H1 (cell line): Measurements from ENCODE around the gene SMPX. TPM values are rescaled to one million over a fixed set of nuclear protein-coding genes. Genes with fewer than 3 reads are reported as not detected.

Experiments
- CTCF ChIA-PET: fragments of 300-600 bp; sonication (Branson Sonifier 250); formaldehyde crosslinking; loops from one replicate; lab custom pipeline; 2021; ENCODE audit not compliant: partially characterized antibody; lab: Charles Lee
- POLR2A ChIA-PET: fragments of 300-600 bp; sonication (Branson Sonifier 250); formaldehyde crosslinking; loops from one replicate; lab custom pipeline; 2021; ENCODE audit warnings: inconsistent platforms; ENCODE audit not compliant: partially characterized antibody; lab: Charles Lee
- DNase-seq, 2 experiments: peaks; one replicate each; pipeline versions ENCODE4 v3.0.0 to v3.0.0-alpha.2; 2010 to 2022; ENCODE audit warnings: low spot score in 2 of 2, low read depth in 1 of 2, mixed read lengths in 1 of 2
- FAIRE-seq: peaks from 2 replicates; lab custom pipeline; 2011; peaks lifted over from hg19 to GRCh38; lab: Jason Lieb, UNC
- H2AFZ ChIP-seq: 2 replicates; pipeline ENCODE4 v1.8.1; 2012; ENCODE audit warnings: low read length, inconsistent platforms
- H2AK5ac ChIP-seq: 2 replicates; pipeline ENCODE4 v1.6.1; 2013; ENCODE audit warnings: low read depth, low read length
- H2BK120ac ChIP-seq: replicated peaks from 2 replicates; pipeline ENCODE3; 2013; ENCODE audit warnings: low read depth, low read length, inconsistent platforms
- H2BK12ac ChIP-seq: 2 replicates; pipeline ENCODE4 v1.6.1; 2013; ENCODE audit warnings: low read depth, low read length
- H2BK15ac ChIP-seq: 2 replicates; pipeline ENCODE4 v1.6.1; 2013; ENCODE audit warnings: low read length
- H2BK20ac ChIP-seq: 2 replicates; pipeline ENCODE4 v1.6.1; 2013; ENCODE audit warnings: low read length
- H2BK5ac ChIP-seq: 2 replicates; pipeline ENCODE4 v1.6.1; 2013; ENCODE audit warnings: low read depth, low read length
- H3K14ac ChIP-seq: 2 replicates; pipeline ENCODE4 v1.6.1; 2013; ENCODE audit warnings: inconsistent platforms; ENCODE audit not compliant: insufficient read length
- H3K18ac ChIP-seq: 2 replicates; pipeline ENCODE4 v1.6.1; 2013; ENCODE audit warnings: low read length; ENCODE audit errors: extremely low read depth
- H3K23ac ChIP-seq: 2 replicates; pipeline ENCODE4 v1.6.1; 2013; ENCODE audit warnings: inconsistent platforms; ENCODE audit not compliant: insufficient read length
- H3K23me2 ChIP-seq: 2 replicates; pipeline ENCODE4 v1.6.1; 2013; ENCODE audit warnings: low read depth, low read length
- H3K27ac ChIP-seq: 2 replicates; pipeline ENCODE4 v1.6.1; 2011; ENCODE audit warnings: low read depth, low read length, inconsistent platforms
- H3K27me3 ChIP-seq, 4 experiments: replicated peaks in 1 of 4; 1 replicate in 1 of 4; 2 replicates in 3 of 4; pipeline versions ENCODE4 v1.6.1 to v1.8.1; 2011 to 2013; ENCODE audit warnings: low read length in 3 of 4, mild to moderate bottlenecking in 3 of 4, inconsistent platforms in 2 of 4, mixed read lengths in 2 of 4, moderate library complexity in 1 of 4; ENCODE audit not compliant: control insufficient read depth in 3 of 4, insufficient read depth in 3 of 4; ENCODE audit errors: extremely low read depth in 1 of 4
- H3K36me3 ChIP-seq, 4 experiments: 2 replicates each; pipeline versions ENCODE4 v1.6.1 to v1.8.1; 2011 to 2013; ENCODE audit warnings: mild to moderate bottlenecking in 4 of 4, low read length in 3 of 4, moderate library complexity in 2 of 4, control low read depth in 1 of 4, inconsistent platforms in 1 of 4; ENCODE audit not compliant: insufficient read depth in 4 of 4, control insufficient read depth in 2 of 4
- H3K4ac ChIP-seq: replicated peaks from 2 replicates; pipeline ENCODE3; 2013; ENCODE audit warnings: low read length, low read depth, mixed read lengths, inconsistent platforms; ENCODE audit not compliant: insufficient read length
- H3K4me1 ChIP-seq, 4 experiments: replicated peaks in 1 of 4; 1 replicate in 1 of 4; 2 replicates in 3 of 4; pipeline versions ENCODE4 v1.6.1 to v1.8.1; 2011 to 2013; ENCODE audit warnings: low read length in 3 of 4, inconsistent platforms in 2 of 4, mixed read lengths in 1 of 4; ENCODE audit not compliant: insufficient read depth in 4 of 4, control insufficient read depth in 3 of 4
- H3K4me2 ChIP-seq, 2 experiments: 2 replicates each; pipeline versions ENCODE4 v1.6.1 to v1.8.1; 2011 to 2013; ENCODE audit warnings: low read depth in 2 of 2, low read length in 2 of 2, control low read depth in 1 of 2, inconsistent platforms in 1 of 2, mild to moderate bottlenecking in 1 of 2; ENCODE audit not compliant: insufficient read depth in 1 of 2
- H3K4me3 ChIP-seq, 4 experiments: fragments of 200-600, 300-600 bp in 1 of 4; sonication (generic), shearing (Covaris generic), sonication (Bioruptor Twin) in 1 of 4; 2 replicates each; pipeline versions ENCODE4 v1.5.1 to v1.8.1; 2011 to 2016; ENCODE audit warnings: low read length in 4 of 4, low read depth in 3 of 4, control low read depth in 2 of 4, inconsistent platforms in 2 of 4, mild to moderate bottlenecking in 2 of 4, mixed read lengths in 1 of 4, moderate library complexity in 1 of 4; ENCODE audit not compliant: insufficient read depth in 2 of 4; ENCODE audit errors: extremely low read depth in 1 of 4
- H3K56ac ChIP-seq: replicated peaks from 2 replicates; pipeline ENCODE3; 2013; ENCODE audit warnings: low read depth, mild to moderate bottlenecking, mixed read lengths, low read length, inconsistent platforms; ENCODE audit not compliant: insufficient read length
- H3K79me1 ChIP-seq: 2 replicates; pipeline ENCODE4 v1.6.1; 2013; ENCODE audit warnings: low read depth, low read length, control low read depth
- H3K79me2 ChIP-seq, 2 experiments: 2 replicates each; pipeline versions ENCODE4 v1.6.1 to v1.8.1; 2012 to 2013; ENCODE audit warnings: low read length in 2 of 2, mild to moderate bottlenecking in 2 of 2, inconsistent platforms in 1 of 2; ENCODE audit not compliant: insufficient read depth in 2 of 2, control insufficient read depth in 1 of 2
- H3K9ac ChIP-seq, 4 experiments: replicated peaks in 1 of 4; 1 replicate in 1 of 4; 2 replicates in 3 of 4; pipeline versions ENCODE4 v1.6.1 to v1.8.1; 2011 to 2013; ENCODE audit warnings: low read depth in 3 of 4, low read length in 3 of 4, control low read depth in 2 of 4, mild to moderate bottlenecking in 2 of 4, moderate library complexity in 2 of 4, inconsistent platforms in 1 of 4; ENCODE audit errors: extremely low read depth in 1 of 4
- H3K9me3 ChIP-seq, 2 experiments: 2 replicates each; pipeline versions ENCODE4 v1.6.1 to v1.8.1; 2012 to 2013; ENCODE audit warnings: mild to moderate bottlenecking in 2 of 2, moderate library complexity in 2 of 2, control low read depth in 1 of 2, inconsistent platforms in 1 of 2, low read depth in 1 of 2, low read length in 1 of 2, mixed read lengths in 1 of 2; ENCODE audit not compliant: insufficient read depth in 2 of 2
- H4K20me1 ChIP-seq, 2 experiments: replicated peaks in 1 of 2; 2 replicates each; pipeline versions ENCODE3 to v1.8.1; 2011 to 2013; ENCODE audit warnings: inconsistent platforms in 2 of 2, low read length in 2 of 2, mild to moderate bottlenecking in 1 of 2; ENCODE audit not compliant: insufficient read depth in 2 of 2, control insufficient read depth in 1 of 2
- H4K5ac ChIP-seq: 2 replicates; pipeline ENCODE4 v1.6.1; 2013; ENCODE audit warnings: low read length, low read depth, mixed read lengths, inconsistent platforms; ENCODE audit not compliant: insufficient read length
- H4K8ac ChIP-seq: 2 replicates; pipeline ENCODE4 v1.8.0; 2013; ENCODE audit warnings: mild to moderate bottlenecking, moderate library complexity, low read length, inconsistent platforms; ENCODE audit not compliant: insufficient read depth; ENCODE audit errors: extremely low read depth
- H4K91ac ChIP-seq: replicated peaks from 2 replicates; pipeline ENCODE3; 2013; ENCODE audit warnings: low read length, mixed read lengths, inconsistent platforms; ENCODE audit not compliant: insufficient read length
- ASH2L ChIP-seq: fragments of 200-600, 300-600 bp; sonication (generic); IDR thresholded peaks from one replicate; pipeline ENCODE4 v1.7.1; 2017; ENCODE audit warnings: low read length
- KDM4A ChIP-seq: IDR thresholded peaks from one replicate; pipeline ENCODE4 v1.7.1; 2012; ENCODE audit warnings: low read depth, mild to moderate bottlenecking, moderate library complexity, low read length, inconsistent platforms; ENCODE audit not compliant: severe bottlenecking
- MAFK ChIP-seq: IDR thresholded peaks from 2 replicates; pipeline ENCODE4 v1.6.1; 2012; ENCODE audit warnings: low read depth, mild to moderate bottlenecking, improper control_type of control experiment, low read length
- NANOG ChIP-seq: IDR thresholded peaks from 2 replicates; pipeline ENCODE4 v1.6.1; 2011; ENCODE audit warnings: low read length, low read depth, mild to moderate bottlenecking, inconsistent platforms; ENCODE audit not compliant: insufficient read depth, poor library complexity, severe bottlenecking
- RFX5 ChIP-seq: IDR thresholded peaks from 2 replicates; pipeline ENCODE4 v1.6.1; 2011; ENCODE audit warnings: low read depth, low read length, improper control_type of control experiment, borderline replicate concordance
- RXRA ChIP-seq: IDR thresholded peaks from 2 replicates; pipeline ENCODE4 v1.6.1; 2011; ENCODE audit warnings: low read depth, mild to moderate bottlenecking, low read length, moderate library complexity; ENCODE audit not compliant: insufficient read depth
- SP4 ChIP-seq: IDR thresholded peaks from 2 replicates; pipeline ENCODE4 v1.6.1; 2012; ENCODE audit warnings: low read length, inconsistent platforms
- SRF ChIP-seq: IDR thresholded peaks from 2 replicates; pipeline ENCODE4 v1.6.1; 2011; ENCODE audit warnings: mild to moderate bottlenecking, low read depth, low read length, moderate library complexity
- TAF1 ChIP-seq: IDR thresholded peaks from 2 replicates; pipeline ENCODE4 v1.6.1; 2011; ENCODE audit warnings: mild to moderate bottlenecking, low read depth, low read length
- WGBS, 2 experiments: shearing (Covaris generic) in 1 of 2; methylation state at CpG; one replicate each; pipeline versions ENCODE4 v1.1.6 to v1.1.7; 2013 to 2015; ENCODE audit warnings: low lambda C conversion rate in 2 of 2, mixed read lengths in 2 of 2, inconsistent platforms in 1 of 2, low coverage in 1 of 2, missing lambda C conversion rate in 1 of 2; ENCODE audit not compliant: insufficient replicate concordance in 2 of 2, insufficient coverage in 1 of 2, insufficient read length in 1 of 2; ENCODE audit errors: extremely low coverage in 1 of 2, missing lambda C conversion rate in 1 of 2; 5-methylcytosine and 5-hydroxymethylcytosine counted together
- polyA plus RNA-seq, 7 experiments: library from polyadenylated mRNA; depleted of rRNA in 3 of 7; stranded (reverse) in 5 of 7; unstranded in 2 of 7; fragments of >200 nt in 5 of 7; fragments of 200-250 nt in 2 of 7; gene quantifications; 1 replicate in 5 of 7; 2 replicates in 1 of 7; 4 replicates in 1 of 7; pipeline versions ENCODE4 v1.2.1 to v1.2.3, GENCODE V29; 2011 to 2013; ENCODE audit warnings: missing spikeins in 2 of 7, mixed read lengths in 2 of 7
- total RNA-seq: library from RNA; stranded (reverse); fragmentation: NEBNext Ultra II Directional; extraction: Animal tissue kit (Norgen Biotek cat#: 25700); gene quantifications from 2 replicates; pipeline ENCODE4 v1.2.1, GENCODE V29; 2021

SMPX gene
- total and polyA plus RNA-seq, 2 of the 8 experiments (the other 6 are each of a cell fraction or from before 2014, with no cell fraction given): not detected

- WGBS, 2 experiments: 85% methylated on average over 4 of the region's 4 CpGs; no CpG with 5 or more reads in 1 of the 2 experiments
- Histone ChIP-seq H3K9ac (no peak overlapping the region), H3K23ac (no peak overlapping the region), H2BK120ac (no peak overlapping the region), H3K79me1 (no peaks in the 10 kb centered on the region), H2AK5ac (no peak overlapping the region), H3K79me2 (no peaks in the 10 kb centered on the region), H3K56ac (no peak overlapping the region), H2BK20ac (no peak overlapping the region), H2BK5ac (no peak overlapping the region), H3K4ac (no peak overlapping the region), H3K27ac (no peak overlapping the region), H3K4me1 (no peaks in the 10 kb centered on the region), H3K27me3 (no peaks in the 10 kb centered on the region), H3K23me2 (no peaks in the 10 kb centered on the region), H2AFZ (no peak overlapping the region), H3K9me3 (no peaks in the 10 kb centered on the region), H3K4me2 (no peak overlapping the region), H4K91ac (no peak overlapping the region), H2BK12ac (no peak overlapping the region), H3K4me3 (no peak overlapping the region), H3K18ac (no peak overlapping the region), H4K20me1 (no peaks in the 10 kb centered on the region), H4K5ac (no peak overlapping the region), H2BK15ac (no peak overlapping the region), H3K36me3 (no peaks in the 10 kb centered on the region), H3K14ac (no peak overlapping the region), H4K8ac (no peak overlapping the region)
- ChIA-PET CTCF (interaction anchor here (0.8 kb wide), 1 partner anchor 83 kb away, joined by 5 read pairs; the partner anchor contains the start of gene SMPX), POLR2A (no interaction called here)
- no peak for FAIRE-seq
- no peak for TF ChIP-seq MAFK
- no peak for TF ChIP-seq RFX5
- no peak for TF ChIP-seq SRF
- TF ChIP-seq KDM4A: no peak
- no peak for TF ChIP-seq SP4
- no peak for TF ChIP-seq RXRA
- no peak for TF ChIP-seq TAF1
- no peak for TF ChIP-seq NANOG
- no peak for TF ChIP-seq ASH2L
- DNase-seq: no peak
These were observed 83.3 kb downstream of the SMPX start for GRCh38 chrX:21674430-21675186.
